Panc1 (cell line): ENCODE measurements around the gene C1orf87. TPM values are rescaled to one million over a fixed set of nuclear protein-coding genes. Genes with fewer than 3 reads are reported as not detected.

Experiments
- ATAC-seq: fragments of 200-7000 bp; cut with Tn5 transposase; 2 replicates; pipeline ENCODE4 v1.9.1; 2020; ENCODE audit warnings: mild to moderate bottlenecking, moderate library complexity
- BruUV-seq: library from RNA; stranded (reverse); fragments of 400-500 nt; replicated peaks from 2 replicates; lab custom pipeline; 2021; lab: Mats Ljungman, UMichigan
- CTCF ChIA-PET: fragments of 300-600 bp; sonication (Branson Sonifier 250); formaldehyde crosslinking; loops from one replicate; lab custom pipeline; 2022; ENCODE audit warnings: antibody characterized with exemption; lab: Charles Lee
- POLR2A ChIA-PET: fragments of 300-600 bp; sonication (Branson Sonifier 250); formaldehyde crosslinking; loops from one replicate; lab custom pipeline; 2022; ENCODE audit warnings: antibody characterized with exemption; lab: Charles Lee
- DNase-seq: peaks from one replicate; pipeline ENCODE4 v3.0.0-alpha.2; 2010; ENCODE audit warnings: low read depth, low spot score
- H3K27ac ChIP-seq: 2 replicates; pipeline ENCODE4 v1.5.1; 2011; ENCODE audit warnings: mild to moderate bottlenecking, low read length, inconsistent platforms
- H3K27me3 ChIP-seq: fragments of 200-500 bp; sonication (Bioruptor generic); 2 replicates; pipeline ENCODE4 v1.6.0; 2014; ENCODE audit warnings: low read length, inconsistent platforms; ENCODE audit not compliant: control insufficient read depth, insufficient read depth
- H3K36me3 ChIP-seq: fragments of 200-500 bp; sonication (Bioruptor generic); 2 replicates; pipeline ENCODE4 v1.5.1; 2014; ENCODE audit warnings: inconsistent platforms, mild to moderate bottlenecking, low read length, moderate library complexity; ENCODE audit not compliant: control insufficient read depth, insufficient read depth
- H3K4me1 ChIP-seq: 2 replicates; pipeline ENCODE4 v1.5.1; 2011; ENCODE audit warnings: inconsistent platforms, mild to moderate bottlenecking, low read length, moderate library complexity; ENCODE audit not compliant: control insufficient read depth, insufficient read depth
- H3K4me3 ChIP-seq, 2 experiments: 2 replicates each; pipeline ENCODE4 v1.5.1; 2011 to 2012; ENCODE audit warnings: low read depth in 2 of 2, low read length in 2 of 2, mild to moderate bottlenecking in 2 of 2, inconsistent platforms in 1 of 2, moderate library complexity in 1 of 2
- H3K9me3 ChIP-seq: fragments of 200-500 bp; sonication (Bioruptor generic); 2 replicates; pipeline ENCODE4 v1.5.1; 2014; ENCODE audit warnings: low read depth, mild to moderate bottlenecking, inconsistent platforms, low read length, moderate library complexity; ENCODE audit not compliant: control insufficient read depth, insufficient read depth
- REST ChIP-seq, 2 experiments: IDR thresholded peaks; 2 replicates each; pipeline ENCODE4 v1.6.1; 2011 to 2012; ENCODE audit warnings: low read depth in 2 of 2, control low read depth in 1 of 2, low read length in 1 of 2, mild to moderate bottlenecking in 1 of 2, moderate library complexity in 1 of 2; ENCODE audit not compliant: insufficient read depth in 1 of 2
- SIN3A ChIP-seq: IDR thresholded peaks from 2 replicates; pipeline ENCODE4 v1.6.1; 2012; ENCODE audit warnings: low read depth, mild to moderate bottlenecking, low read length, moderate library complexity, borderline replicate concordance; ENCODE audit not compliant: insufficient read depth
- TCF7L2 ChIP-seq: IDR thresholded peaks from 2 replicates; pipeline ENCODE4 v1.6.1; 2011; ENCODE audit warnings: mild to moderate bottlenecking, low read depth, low read length, inconsistent platforms
- in situ Hi-C: cut with HindIII; loops from 2 replicates; pipeline ENCODE4 v1.10.0; 2016; ENCODE audit warnings: low sequenced_read_pairs, low pct_unique_long_range_greater_than_20kb
- intact Hi-C: fragments of 100-400 bp; cut with micrococcal nuclease; formaldehyde crosslinking; loops from one replicate; pipeline ENCODE4 v1.10.0; 2022; ENCODE audit not compliant: unreplicated experiment
- total RNA-seq: library from RNA; stranded (reverse); gene quantifications from one replicate; pipeline ENCODE4 v1.2.1, GENCODE V29; 2021; ENCODE audit not compliant: unreplicated experiment

Gene C1orf87
- total RNA-seq, 1 experiment from 2014 or later = not detected

- CTCF ChIA-PET = no interaction called here
- in situ Hi-C loops = no loop called here
Measured at GRCh38 chr1:59945790-59946189, 127.8 kb downstream of the C1orf87 start.

More at GRCh38 chr1:59945790-59946189, 127.8 kb downstream of the C1orf87 start:
- Histone ChIP-seq H3K4me3 (no peak overlapping the region), H3K9me3 (no peaks in the 10 kb centered on the region), H3K27me3 (peaks cover 14% of the 10 kb centered on the region; the same call in 1 of the 2 replicates), H3K36me3 (no peaks in the 10 kb centered on the region; the same call in 1 of the 2 replicates), H3K4me1 (no peaks in the 10 kb centered on the region), H3K27ac (no peak overlapping the region)
- intact Hi-C loops = loop anchor here (2.0 to 5.0 kb wide), 2 partner anchors 43 to 163 kb away; no protein-coding TSS in a partner anchor
- no TSS peak for BruUV-seq
- TF ChIP-seq TCF7L2 (no peak), SIN3A (no peak), REST (IDR thresholded peaks at IDR 0.05; ENCODE audit: insufficient read depth in 1 of 2, low read depth in 2 of 2, low read length in 1 of 2) (no peak)
- POLR2A ChIA-PET = no interaction called here
- ATAC-seq (no peak), DNase-seq (no peak)

Other genes starting within 250 kb of the C1orf87 start
- gene CYP2J2, start 147.0 kb downstream of the C1orf87 start, total RNA-seq = not detected